NCI-H345 (cell line): ENCODE measurements around the gene TWIST1.

ENCODE experiments used
- DNase-seq: peaks from one replicate; lab custom pipeline; 2025; lab: John Stamatoyannopoulos, UW

Gene TWIST1

DNA sequence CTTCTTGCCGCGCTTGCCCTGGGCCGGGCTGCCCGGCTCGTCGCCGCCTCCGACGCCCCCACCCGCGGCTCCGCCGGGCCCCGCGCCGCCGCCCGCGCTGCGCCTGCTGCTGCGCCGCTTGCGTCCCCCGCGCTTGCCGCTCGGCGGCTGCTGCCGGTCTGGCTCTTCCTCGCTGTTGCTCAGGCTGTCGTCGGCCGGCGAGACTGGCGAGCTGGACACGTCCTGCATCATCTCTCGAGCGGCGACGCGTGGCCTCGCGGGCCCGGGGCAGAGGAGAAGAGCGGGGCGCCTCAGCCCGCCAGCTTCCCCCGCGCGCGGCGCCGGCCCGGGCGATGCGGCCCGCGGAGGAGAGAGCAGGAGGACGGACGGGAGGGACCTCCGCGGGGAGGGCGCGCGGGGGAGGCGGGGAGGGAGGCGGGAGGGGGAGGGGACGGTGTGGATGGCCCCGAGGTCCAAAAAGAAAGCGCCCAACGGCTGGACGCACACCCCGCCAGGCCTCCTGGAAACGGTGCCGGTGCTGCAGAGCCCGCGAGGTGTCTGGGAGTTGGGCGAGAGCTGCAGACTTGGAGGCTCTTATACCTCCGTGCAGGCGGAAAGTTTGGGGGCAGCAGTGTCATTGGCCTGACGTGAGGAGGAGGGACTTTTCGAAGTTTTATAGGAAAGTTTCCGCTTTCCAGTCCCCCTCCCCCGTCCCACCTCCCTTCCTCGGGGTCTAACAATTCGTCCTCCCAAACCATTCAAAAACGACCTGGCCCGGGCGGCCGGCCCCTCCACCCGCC lies at the start of gene TWIST1:
Gene TWIST1, minus strand, starts transcription at position 546 of the 779 bp plus-strand sequence. Its CDS starts 315 bp downstream, at position 231.
- peak; percentile 70 for DNase-seq

- no peak for DNase-seq
Measured at GRCh38 chr7:19161671-19162070, 44.2 kb upstream of the TWIST1 start.

DNA sequence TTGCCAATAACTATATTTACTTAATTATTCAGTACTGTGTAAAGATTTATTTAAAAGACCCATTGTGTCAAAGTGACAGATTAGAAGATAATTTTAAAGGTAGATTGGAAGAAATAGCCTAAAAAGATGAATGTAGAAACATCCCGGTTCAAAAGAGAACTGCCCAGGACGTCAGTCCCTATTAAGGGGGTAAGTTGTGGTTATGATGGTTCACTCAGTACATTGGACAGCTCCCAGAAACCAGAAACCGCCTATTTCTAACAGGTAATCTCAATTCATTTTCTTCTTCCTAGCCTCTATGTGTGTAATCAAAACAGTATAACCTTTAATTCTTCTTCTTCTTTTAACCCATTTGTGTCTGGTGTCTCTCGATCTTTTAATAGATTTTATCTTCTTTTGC lies 29.3 kb upstream of the TWIST1 start:
- no peak for DNase-seq

- peak; percentile 71 for DNase-seq
Measured at GRCh38 chr7:19145434-19146115, 28.1 kb upstream of the TWIST1 start.

- no peak for DNase-seq
Measured at GRCh38 chr7:19144661-19145433, 27.4 kb upstream of the TWIST1 start, which contains the start of gene FERD3L. Gene FERD3L (minus strand): TSS chr7:19145421. CDS start chr7:19145362, 59 bp downstream.

- no peak for DNase-seq
Measured at GRCh38 chr7:19143881-19144574, 26.6 kb upstream of the TWIST1 start.

DNA sequence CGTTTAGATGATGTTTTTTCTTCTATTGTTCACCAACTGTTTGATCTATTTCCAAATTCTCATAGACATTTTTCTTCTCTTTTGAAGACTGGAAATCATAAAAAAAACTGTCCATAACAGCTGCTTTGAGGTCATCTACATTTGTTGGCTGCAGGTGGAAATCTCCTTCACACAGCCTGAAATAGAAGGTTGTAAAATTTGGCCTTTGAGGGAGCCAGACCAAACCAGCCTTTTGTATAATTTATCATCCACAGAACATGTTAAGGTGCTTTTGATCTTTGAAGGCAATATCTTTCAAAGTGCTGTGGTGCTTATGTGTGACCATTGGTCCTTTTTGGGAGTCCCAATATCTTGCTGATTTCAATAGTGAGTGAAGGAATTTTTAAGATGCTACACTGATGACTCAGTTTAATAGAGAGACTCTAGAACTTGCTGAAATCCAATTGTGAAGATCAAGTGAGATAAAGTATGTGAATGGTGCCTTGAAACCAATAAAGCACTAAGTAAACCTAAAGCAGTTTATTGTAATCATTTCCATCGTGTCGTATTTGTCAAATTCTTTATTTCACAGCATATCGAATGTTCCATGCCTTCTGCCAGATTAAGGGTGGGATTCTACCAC lies 22.4 kb upstream of the TWIST1 start:
- no peak for DNase-seq

- DNase-seq = no peak
Measured at GRCh38 chr7:19133886-19134285, 16.4 kb upstream of the TWIST1 start.

GRCh38 chr7:19133390-19133789 lies 16.0 kb upstream of the TWIST1 start:
- no peak for DNase-seq

GRCh38 chr7:19128856-19129255 lies 11.4 kb upstream of the TWIST1 start:
- DNase-seq = no peak

GRCh38 chr7:19121977-19122588 lies 4.6 kb upstream of the TWIST1 start:
- DNase-seq = peak; percentile 46

DNA sequence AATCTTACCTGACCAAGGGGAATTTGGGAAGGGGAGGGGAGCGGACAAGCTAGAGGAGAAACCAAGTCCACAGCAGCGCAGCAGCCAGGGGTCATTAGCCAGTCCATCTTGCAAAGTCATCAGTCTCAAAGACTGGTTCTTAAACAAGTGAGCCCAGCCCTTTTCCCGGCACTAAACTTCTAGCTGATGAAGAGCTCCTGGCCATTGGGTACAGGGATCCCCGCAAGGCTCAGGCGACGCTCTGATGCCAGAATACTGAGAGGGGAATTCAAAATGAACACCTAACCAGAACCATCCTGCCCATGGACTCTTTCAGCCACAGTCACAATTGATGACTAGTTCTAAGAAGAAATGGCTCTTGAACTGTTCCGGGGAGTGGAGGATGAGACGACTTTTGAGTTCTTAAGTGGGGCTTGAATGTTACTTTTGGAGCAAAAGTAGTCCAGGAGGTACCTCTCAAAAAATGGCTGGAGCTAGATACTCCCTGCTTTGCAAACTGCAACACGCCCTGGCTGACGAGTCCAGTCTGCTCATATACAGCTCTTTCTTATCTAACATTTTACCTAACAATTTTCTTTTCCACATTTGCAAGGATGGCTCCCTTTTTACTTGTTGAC lies 2.5 kb upstream of the TWIST1 start:
- DNase-seq = no peak

DNA sequence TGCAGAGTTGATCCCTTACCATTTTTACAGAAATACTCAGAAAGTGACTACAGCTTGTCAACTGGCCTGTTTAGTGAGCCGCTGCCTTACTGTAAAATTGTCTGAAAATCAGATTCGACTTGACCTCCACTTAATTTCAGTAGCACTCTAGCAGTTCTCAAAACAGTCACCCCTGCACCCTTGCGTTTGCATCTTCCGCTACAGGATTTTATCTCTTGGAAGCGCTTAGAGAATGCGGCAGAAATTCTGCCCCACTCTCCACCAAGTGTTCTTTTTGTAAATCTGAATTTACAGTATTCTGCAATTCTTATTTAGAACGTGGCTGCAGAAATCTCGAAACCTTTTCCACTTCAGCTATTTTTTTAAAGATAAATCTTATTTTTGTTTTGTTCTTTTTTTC lies 1.9 kb upstream of the TWIST1 start:
- no peak for DNase-seq

DNA sequence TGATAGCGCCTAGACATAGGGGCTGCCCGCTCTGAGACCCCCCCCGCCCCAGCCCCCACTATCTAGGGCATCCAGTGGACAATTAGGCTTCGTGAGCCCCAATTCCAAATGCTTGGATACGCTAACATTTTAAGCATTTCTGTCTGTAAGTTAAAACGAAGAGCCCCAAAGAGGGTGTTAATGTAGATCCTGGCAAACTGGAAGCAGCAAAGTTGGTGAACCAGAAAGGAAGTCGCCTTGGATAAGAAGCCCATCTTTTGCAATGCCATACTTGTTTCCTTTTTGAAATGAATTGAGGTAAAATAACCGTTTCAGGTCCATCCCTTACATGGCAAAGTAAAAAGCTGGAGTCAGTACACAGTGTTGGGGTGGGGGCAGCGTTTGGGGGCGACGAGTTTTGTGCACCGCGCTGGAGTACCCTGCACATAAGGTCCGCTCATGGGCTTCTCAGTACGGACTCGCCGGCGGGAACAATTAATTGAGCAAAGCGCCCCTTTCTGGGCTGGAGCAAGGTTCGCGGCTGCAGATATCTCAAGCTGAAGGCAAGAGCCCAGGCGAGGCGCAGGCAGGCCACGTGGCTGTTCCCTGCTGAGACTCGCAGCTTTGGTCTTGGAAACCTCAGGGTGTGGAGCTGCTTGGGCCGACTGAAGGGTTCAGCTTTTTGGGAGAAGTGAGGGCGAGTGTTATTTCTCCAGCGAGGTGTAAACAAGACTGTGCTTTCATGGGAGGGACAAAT lies 1.4 kb upstream of the TWIST1 start:
- no peak for DNase-seq

DNA sequence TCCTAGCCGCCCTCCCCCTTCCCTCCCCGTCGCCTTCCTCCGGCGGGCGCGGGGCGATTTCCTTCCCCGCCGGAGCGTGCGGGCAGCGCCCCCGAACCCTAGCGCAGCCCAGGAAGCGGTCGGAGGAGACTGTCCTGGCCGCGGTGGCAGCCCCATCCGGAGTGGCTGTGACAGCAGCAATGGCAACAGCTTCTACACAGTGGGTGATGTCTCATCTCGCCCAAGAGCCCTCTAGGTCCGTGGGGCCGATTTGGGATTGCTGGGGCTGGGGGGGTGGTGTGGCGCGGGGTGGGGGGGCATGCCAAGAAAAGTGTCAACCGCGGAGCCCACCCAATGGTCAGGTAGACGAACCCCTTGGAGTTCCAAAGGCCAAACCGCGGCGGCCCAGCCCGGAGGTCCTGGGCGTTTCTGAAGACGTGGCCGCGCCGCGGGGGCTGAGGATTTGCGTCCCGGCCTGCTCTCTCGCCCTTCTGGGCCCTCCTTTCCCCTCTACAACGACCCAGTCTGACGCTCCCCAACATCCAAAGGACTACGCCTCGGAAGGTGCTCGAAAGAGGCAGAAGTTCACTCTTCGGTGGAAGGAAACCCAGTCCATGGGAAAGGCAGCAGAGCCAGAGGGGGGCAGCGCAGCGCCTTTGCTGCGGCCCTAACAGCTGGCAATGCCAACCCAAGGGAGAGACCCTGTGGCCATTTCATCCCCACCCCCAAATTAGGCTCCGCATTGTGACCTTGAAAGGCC lies 603 bp upstream of the TWIST1 start:
- peak; percentile 30 for DNase-seq

DNA sequence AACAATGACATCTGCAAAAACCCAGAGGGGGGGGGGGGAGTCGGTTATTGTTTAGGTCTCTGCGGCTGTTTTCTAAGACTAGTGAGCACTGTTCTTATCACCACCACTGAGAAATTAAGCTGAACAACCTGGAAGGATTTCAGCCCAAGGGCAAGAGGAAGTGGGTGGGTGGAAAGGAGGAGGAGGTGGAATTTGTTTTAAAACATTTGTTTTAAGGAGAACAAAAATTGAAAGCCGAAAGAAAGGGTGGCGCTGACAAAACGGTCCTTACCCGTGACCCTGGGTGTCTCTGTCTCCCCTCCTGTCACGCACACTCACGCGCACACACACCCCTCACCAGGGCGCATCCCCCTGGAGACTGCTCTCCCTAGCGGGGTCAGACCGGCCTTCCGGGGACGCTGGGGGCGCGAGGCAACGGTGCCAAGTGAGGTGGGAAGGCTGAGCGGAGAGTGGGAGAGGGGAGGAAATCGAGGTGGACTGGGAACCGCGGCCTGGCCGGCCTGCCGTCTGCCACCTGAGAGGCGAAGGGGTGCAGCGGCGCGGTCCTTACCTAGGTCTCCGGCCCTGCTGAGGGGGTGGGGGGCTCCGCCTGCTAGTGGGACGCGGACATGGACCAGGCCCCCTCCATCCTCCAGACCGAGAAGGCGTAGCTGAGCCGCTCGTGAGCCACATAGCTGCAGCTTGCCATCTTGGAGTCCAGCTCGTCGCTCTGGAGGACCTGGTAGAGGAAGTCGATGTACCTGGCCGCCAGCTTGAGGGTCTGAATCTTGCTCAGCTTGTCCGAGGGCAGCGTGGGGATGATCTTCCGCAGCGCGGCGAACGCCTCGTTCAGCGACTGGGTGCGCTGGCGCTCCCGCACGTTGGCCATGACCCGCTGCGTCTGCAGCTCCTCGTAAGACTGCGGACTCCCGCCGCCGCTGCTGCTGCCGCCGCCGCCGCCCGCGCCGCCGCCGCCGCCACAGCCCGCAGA lies 1.0 kb downstream of the TWIST1 start:
- DNase-seq = peak; percentile 55

GRCh38 chr7:19114551-19114855 lies 2.9 kb downstream of the TWIST1 start:
- DNase-seq = no peak

DNA sequence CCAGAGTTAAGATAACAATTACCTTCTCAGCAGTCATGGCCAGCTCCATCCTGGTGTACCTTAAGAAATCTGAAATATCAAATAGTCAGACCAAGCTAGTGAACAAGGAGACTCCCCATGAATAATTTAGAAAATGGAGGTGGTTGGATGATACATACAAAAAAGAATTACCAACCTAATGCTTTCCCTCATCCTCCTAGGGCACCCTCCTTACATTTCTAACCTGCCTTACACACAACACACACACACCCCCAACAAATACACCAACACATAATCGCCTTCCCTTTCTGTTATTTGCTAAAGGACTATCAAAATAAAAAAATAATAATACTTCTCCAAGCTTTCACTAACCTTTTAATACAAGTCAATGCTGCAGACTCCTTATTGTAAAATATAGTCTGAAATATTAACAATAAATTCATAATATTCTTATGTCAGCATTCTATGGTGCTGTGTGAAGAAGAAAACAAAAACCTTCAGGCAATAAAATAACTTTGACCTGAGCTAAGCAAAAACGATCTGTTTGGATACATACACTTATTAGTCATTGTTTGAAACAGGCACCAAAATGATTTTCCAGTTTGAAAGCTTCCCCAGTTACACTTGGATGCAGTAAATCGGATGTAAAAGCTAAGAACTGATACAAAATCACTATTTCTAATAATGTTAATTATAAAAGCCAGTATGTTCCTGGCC lies 3.4 kb downstream of the TWIST1 start:
- DNase-seq = no peak
